Breast epithelium (tissue), 3 donors: ENCODE measurements around the gene VEGFD.

Experiments
- CTCF ChIP-seq, 3 donors: fragments of 450-650 bp; IDR thresholded peaks; one replicate each; pipeline ENCODE4 v1.5.1; 2016 to 2017; ENCODE audit warnings: antibody characterized with exemption in 3 of 3, mild to moderate bottlenecking in 3 of 3, moderate library complexity in 3 of 3
- POLR2A ChIP-seq: fragments of 450-650 bp; IDR thresholded peaks from one replicate; pipeline ENCODE4 v1.6.1; 2016; ENCODE audit warnings: antibody characterized with exemption, mild to moderate bottlenecking, moderate library complexity
- POLR2AphosphoS5 ChIP-seq, 3 donors: sonication (generic); formaldehyde crosslinking; IDR thresholded peaks; one replicate each; pipeline ENCODE4 v1.6.1; 2017; ENCODE audit warnings: antibody characterized with exemption in 3 of 3

- TF ChIP-seq POLR2A (no peak), CTCF (IDR thresholded peaks at IDR 0.05) (peak; percentile 12 to 64 (median 47)), POLR2AphosphoS5 (IDR thresholded peaks at IDR 0.05) (no peak)
Observed at GRCh38 chrX:15349046-15349445, 35.2 kb downstream of the VEGFD start.
